ENCODE measurements around the gene ACTN1.

The ACTN1 gene

GRCh38 chr14:68979722-68980451, 785 bp upstream of the ACTN1 start:
- DNase-seq (ENCODE audit: insufficient read length, low spot score) (no peak), FAIRE-seq (no peak)
- no peak for TF ChIP-seq CTCF (IDR thresholded peaks at IDR 0.05; ENCODE audit: insufficient read depth, missing control alignments)

- FAIRE-seq (no peak), DNase-seq (ENCODE audit: insufficient read length, low spot score) (no peak)
- TF ChIP-seq CTCF (IDR thresholded peaks at IDR 0.05; ENCODE audit: insufficient read depth, missing control alignments): no peak
Observed at GRCh38 chr14:68978172-68978911, 760 bp downstream of the ACTN1 start.

GRCh38 chr14:68977718-68978171, 1.4 kb downstream of the ACTN1 start:
- no peak for DNase-seq (ENCODE audit: insufficient read length, low spot score)
- no peak for TF ChIP-seq CTCF (IDR thresholded peaks at IDR 0.05; ENCODE audit: insufficient read depth, missing control alignments)
- FAIRE-seq: no peak

- no peak for DNase-seq (ENCODE audit: insufficient read length, low spot score)
- TF ChIP-seq CTCF (IDR thresholded peaks at IDR 0.05; ENCODE audit: insufficient read depth, missing control alignments): no peak
- no peak for FAIRE-seq
Observed at GRCh38 chr14:68977180-68977717, 1.9 kb downstream of the ACTN1 start.

GRCh38 chr14:68976160-68977067, 2.7 kb downstream of the ACTN1 start:
- FAIRE-seq (no peak), DNase-seq (ENCODE audit: insufficient read length, low spot score) (no peak)

GRCh38 chr14:68975667-68976066, 3.4 kb downstream of the ACTN1 start:
- DNase-seq (ENCODE audit: insufficient read length, low spot score) (no peak), FAIRE-seq (no peak)

More at GRCh38 chr14:68976160-68977067, 2.7 kb downstream of the ACTN1 start:
- no peak for TF ChIP-seq CTCF (IDR thresholded peaks at IDR 0.05; ENCODE audit: insufficient read depth, missing control alignments)

More at GRCh38 chr14:68975667-68976066, 3.4 kb downstream of the ACTN1 start:
- TF ChIP-seq CTCF (IDR thresholded peaks at IDR 0.05; ENCODE audit: insufficient read depth, missing control alignments): no peak

Measured in D721Med (cell line).